K562 (cell line): ENCODE measurements around the gene NEMP2. TPM values are rescaled to one million over a fixed set of nuclear protein-coding genes. Genes with fewer than 3 reads are reported as not detected.

Experiments
- ATAC-seq: fragments of 200-7000 bp; cut with Tn5 transposase; 3 replicates; pipeline ENCODE4 v1.9.1; 2020; ENCODE audit warnings: moderate library complexity
- BruUV-seq: library from RNA; stranded (reverse); fragments of 400-500 nt; replicated peaks from 2 replicates; lab custom pipeline; 2021; lab: Mats Ljungman, UMichigan
- CTCF ChIA-PET: fragments of 300-600 bp; formaldehyde crosslinking; extraction: SDS; loops from one replicate; lab custom pipeline; 2021; ENCODE audit warnings: low intra/inter-chr PET ratio; lab: Yijun Ruan, JAX
- POLR2A ChIA-PET: fragments of 300-600, 350-650 bp; sonication (Branson Sonifier 250); formaldehyde crosslinking; extraction: SDS; loops from one replicate; lab custom pipeline; 2021; ENCODE audit warnings: antibody characterized with exemption, inconsistent platforms; lab: Yijun Ruan, JAX
- DNase-seq, 4 experiments: peaks; one replicate each; pipeline versions ENCODE4 v3.0.0 to v3.0.0-alpha.2; 2011 to 2018; ENCODE audit warnings: low spot score in 3 of 4, mixed read lengths in 3 of 4; ENCODE audit errors: extremely low read depth in 1 of 4
- FAIRE-seq: peaks from 2 replicates; lab custom pipeline; 2011; peaks lifted over from hg19 to GRCh38; lab: Jason Lieb, UNC
- H2AFZ ChIP-seq: 2 replicates; pipeline ENCODE4 v1.6.0; 2011; ENCODE audit warnings: low read depth, low read length, control low read depth, inconsistent platforms
- H3K27ac ChIP-seq: fragments of 200-600 bp; 3 replicates; pipeline ENCODE4 v1.8.0; 2011; ENCODE audit warnings: low read depth, mild to moderate bottlenecking, control low read depth, inconsistent platforms, low read length, moderate library complexity, mixed read lengths; ENCODE audit errors: extremely low read depth
- H3K27me3 ChIP-seq, 2 experiments: fragments of 300-600 bp in 1 of 2; 2 replicates in 1 of 2; 3 replicates in 1 of 2; pipeline versions ENCODE4 v1.6.0 to v1.8.0; 2011; ENCODE audit warnings: inconsistent platforms in 2 of 2, low read length in 2 of 2, mild to moderate bottlenecking in 1 of 2, mixed read lengths in 1 of 2, moderate library complexity in 1 of 2; ENCODE audit not compliant: control insufficient read depth in 2 of 2, insufficient read depth in 2 of 2
- H3K36me3 ChIP-seq: fragments of 300-600 bp; 3 replicates; pipeline ENCODE4 v1.8.0; 2011; ENCODE audit warnings: mild to moderate bottlenecking, low read length, inconsistent platforms; ENCODE audit not compliant: control insufficient read depth, insufficient read depth
- H3K4me1 ChIP-seq, 2 experiments: fragments of 200-600 bp in 1 of 2; replicated peaks in 1 of 2; 2 replicates in 1 of 2; 3 replicates in 1 of 2; pipeline versions ENCODE4 v1.5.1 to v1.8.0; 2011; ENCODE audit warnings: inconsistent platforms in 2 of 2, low read length in 2 of 2, mild to moderate bottlenecking in 1 of 2, mixed read lengths in 1 of 2, moderate library complexity in 1 of 2; ENCODE audit not compliant: control insufficient read depth in 2 of 2, insufficient read depth in 2 of 2
- H3K4me2 ChIP-seq: 2 replicates; pipeline ENCODE4 v1.6.1; 2011; ENCODE audit warnings: low read length, control low read depth, inconsistent platforms, mixed read lengths; ENCODE audit not compliant: insufficient read depth
- H3K4me3 ChIP-seq: fragments of 200-600 bp; sonication (generic), shearing (Covaris generic); 2 replicates; pipeline ENCODE4 v1.5.1; 2016; ENCODE audit warnings: control low read depth, inconsistent platforms
- H3K79me2 ChIP-seq: fragments of 200-600 bp; 3 replicates; pipeline ENCODE4 v1.8.0; 2011; ENCODE audit warnings: low read length, inconsistent platforms; ENCODE audit not compliant: control insufficient read depth, insufficient read depth
- H3K9ac ChIP-seq, 2 experiments: 2 replicates each; pipeline versions ENCODE4 v1.6.0 to v1.6.1; 2011; ENCODE audit warnings: low read depth in 2 of 2, low read length in 2 of 2, control low read depth in 1 of 2, inconsistent platforms in 1 of 2, mild to moderate bottlenecking in 1 of 2, mixed read lengths in 1 of 2; ENCODE audit not compliant: insufficient read depth in 1 of 2
- H3K9me1 ChIP-seq: one replicate; pipeline ENCODE4 v1.6.0; 2011; ENCODE audit warnings: inconsistent platforms, mild to moderate bottlenecking, low read length, moderate library complexity; ENCODE audit not compliant: control insufficient read depth, insufficient read depth
- H3K9me3 ChIP-seq: replicated peaks from 2 replicates; pipeline ENCODE4 v1.5.1; 2011; ENCODE audit warnings: low read depth, low read length, inconsistent platforms; ENCODE audit not compliant: control insufficient read depth, insufficient read depth
- H4K20me1 ChIP-seq: replicated peaks from 2 replicates; pipeline ENCODE4 v1.6.1; 2011; ENCODE audit warnings: low read length, inconsistent platforms, mixed read lengths; ENCODE audit not compliant: control insufficient read depth, insufficient read depth
- CBFA2T3 ChIP-seq: fragments of 450-650 bp; IDR thresholded peaks from 2 replicates; pipeline ENCODE4 v1.6.1; 2017
- CTBP1 ChIP-seq: fragments of 450-650 bp; IDR thresholded peaks from 2 replicates; pipeline ENCODE4 v1.6.1; 2016; ENCODE audit warnings: borderline replicate concordance
- L3MBTL2 ChIP-seq: fragments of 450-650 bp; IDR thresholded peaks from 2 replicates; pipeline ENCODE4 v1.6.1; 2016; ENCODE audit warnings: mild to moderate bottlenecking, moderate library complexity
- POLR2B ChIP-seq: fragments of 450-650 bp; IDR thresholded peaks from 2 replicates; pipeline ENCODE4 v1.6.1; 2018; ENCODE audit warnings: low read depth; ENCODE audit not compliant: partially characterized antibody
- TCF7 ChIP-seq: sonication (generic); IDR thresholded peaks from 2 replicates; pipeline ENCODE4 v1.6.1; 2016; ENCODE audit warnings: antibody characterized with exemption, borderline replicate concordance
- WGBS: fragments of 100-300 bp; shearing (Covaris generic); methylation state at CpG from one replicate; pipeline ENCODE4 v1.1.6; 2016; ENCODE audit warnings: low coverage, mixed read lengths; ENCODE audit not compliant: insufficient coverage; ENCODE audit errors: missing lambda C conversion rate; 5-methylcytosine and 5-hydroxymethylcytosine counted together
- in situ Hi-C: fragments of 300-500 bp; cut with MboI; formaldehyde crosslinking; loops from 4 replicates; pipeline ENCODE4 v1.15.0; 2018; ENCODE audit warnings: inconsistent platforms, mixed read lengths
- intact Hi-C: fragments of 100-400 bp; cut with micrococcal nuclease; formaldehyde crosslinking; loops from 2 replicates; pipeline ENCODE4 v1.14.2; 2022
- polyA plus RNA-seq, 8 experiments: library from polyadenylated mRNA; depleted of rRNA in 4 of 8; stranded (reverse) in 5 of 8; unstranded in 3 of 8; fragments of >200 nt; fragmentation: Nextera tagmentation in 2 of 8; fragmentation: Illumina TruSeq in 1 of 8; extraction: Ambion mirVana in 2 of 8; extraction: Trizol in 1 of 8; gene quantifications; 2 replicates each; pipeline versions ENCODE4 v1.2.1 to v1.2.3, GENCODE V29; 2011 to 2014; ENCODE audit warnings: inconsistent platforms in 1 of 8, missing spikeins in 1 of 8
- total RNA-seq, 7 experiments: library from RNA; depleted of rRNA in 6 of 7; stranded (reverse); fragments of >200 nt in 6 of 7; fragmentation: Illumina TruSeq in 2 of 7; extraction: Trizol in 2 of 7; gene quantifications; 2 replicates each; pipeline versions ENCODE4 v1.2.1 to v1.2.3, GENCODE V29; 2011 to 2021; ENCODE audit warnings: low replicate concordance in 1 of 7

NEMP2 gene
- total and polyA plus RNA-seq, 9 of the 15 experiments (the other 6 are each of a cell fraction or from before 2014, with no cell fraction given): 0.32 to 3.0 (median 1.7) TPM

DNA sequence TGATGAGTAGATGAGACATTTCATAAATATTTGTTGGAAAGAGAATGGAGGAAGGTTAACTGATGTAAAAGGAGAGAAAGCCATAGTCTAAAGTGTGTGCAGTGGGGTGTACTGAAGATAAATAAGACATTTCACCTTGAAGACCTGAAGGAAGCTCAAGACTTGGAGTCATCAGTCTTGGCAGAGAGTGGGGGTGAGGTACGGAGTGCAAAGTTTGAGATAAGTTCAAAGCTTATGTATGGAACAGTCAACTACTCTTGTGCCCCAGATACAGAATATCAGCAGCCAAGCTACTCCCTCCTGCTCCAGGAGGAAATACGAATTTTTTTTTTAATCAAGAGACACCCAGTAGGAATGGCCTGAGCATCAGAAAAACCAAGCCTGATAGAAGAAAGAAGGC lies 30.3 kb upstream of the NEMP2 start:
- H3K4me2 ChIP-seq: no peak overlapping the region
- BruUV-seq: no TSS peak
- H3K9me3 ChIP-seq: peaks cover 3% of the 10 kb centered on the region; the same call in 1 of the 2 replicates
- H3K36me3 ChIP-seq: no peaks in the 10 kb centered on the region
- 0 out of 2 replicates have a peak overlapping the region, but pooled peaks have one; percentile 40 for H2AFZ ChIP-seq
- H3K79me2 ChIP-seq: no peaks in the 10 kb centered on the region
- H3K27ac ChIP-seq: no peak overlapping the region
- 28% methylated on average over 2 of the region's 2 CpGs for WGBS
- H3K9ac ChIP-seq: no peak overlapping the region
- no peak overlapping the region for H3K4me3 ChIP-seq
- no peaks in the 10 kb centered on the region for H3K27me3 ChIP-seq
- TF ChIP-seq L3MBTL2 (no peak), POLR2B (no peak), CBFA2T3 (0 out of 2 replicates have a peak, but pooled peaks have one; percentile 31)
- intact Hi-C loops (no loop called here), in situ Hi-C loops (no loop called here)
- DNase-seq (peak in 1 of 4 experiments; percentile 34), FAIRE-seq (peak; percentile 61), ATAC-seq (peak; percentile 55)
- H3K9me1 ChIP-seq: no peaks in the 10 kb centered on the region
- H4K20me1 ChIP-seq: no peaks in the 10 kb centered on the region
- ChIA-PET POLR2A (interaction anchor here (1.1 kb wide), 1 partner anchor 12 kb away, joined by 3 read pairs; no protein-coding TSS in a partner anchor), CTCF (no interaction called here)
- peaks cover 5 to 12% of the 10 kb centered on the region in 2 experiments; a peak in 4 of 5 replicates for H3K4me1 ChIP-seq

DNA sequence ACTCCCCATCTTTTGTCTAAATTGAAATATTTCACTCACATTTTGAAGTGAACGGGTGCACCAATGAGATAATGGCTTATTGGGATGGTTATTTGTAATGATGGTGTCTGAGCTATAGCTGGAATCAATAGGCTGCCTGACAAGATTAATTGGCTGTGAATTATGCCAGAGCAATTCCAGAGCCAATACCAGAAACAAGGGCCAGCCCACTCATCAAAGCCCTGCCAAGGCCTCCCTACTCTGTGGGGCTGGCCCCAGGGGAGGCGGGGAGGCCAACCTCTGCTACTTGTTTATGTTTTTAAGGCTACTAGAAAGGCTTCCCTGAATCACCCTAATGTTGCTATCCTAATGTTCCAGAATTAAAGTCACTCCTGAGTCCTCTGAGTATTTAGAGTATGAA lies 29.1 kb upstream of the NEMP2 start:
- ATAC-seq (no peak; the same call in 2 of the 3 replicates), FAIRE-seq (no peak)
- Histone ChIP-seq H3K27ac (no peak overlapping the region), H3K9me3 (peaks cover 3% of the 10 kb centered on the region; the same call in 1 of the 2 replicates), H2AFZ (no peak overlapping the region), H3K27me3 (no peaks in the 10 kb centered on the region), H3K9me1 (no peaks in the 10 kb centered on the region), H3K4me1 (peaks cover 5 to 12% of the 10 kb centered on the region in 2 experiments; a peak in 4 of 5 replicates), H4K20me1 (no peaks in the 10 kb centered on the region), H3K4me3 (no peak overlapping the region), H3K4me2 (no peak overlapping the region), H3K9ac (no peak overlapping the region; a peak in 1 of 4 replicates)
- BruUV-seq: no TSS peak
- in situ Hi-C loops: no loop called here
- 75% methylated on average over 2 of the region's 2 CpGs for WGBS
- CTCF ChIA-PET: no interaction called here
- TF ChIP-seq TCF7 (no peak), CTBP1 (no peak)
- TF ChIP-seq, all 486 proteins: peak for 0
- Histone ChIP-seq H3K79me2 (no peaks in the 10 kb centered on the region), H3K36me3 (no peaks in the 10 kb centered on the region)
- intact Hi-C loops: no loop called here
- POLR2A ChIA-PET: interaction anchor here (1.1 kb wide), 1 partner anchor 10 kb away, joined by 3 read pairs; no protein-coding TSS in a partner anchor
- DNase-seq: no peak
